Activated CD4-positive, alpha-beta memory T cell treated with anti-CD3 and anti-CD28 coated beads for 36 hours (primary cell): ENCODE results near the gene HAL. TPM values are rescaled to one million over a fixed set of nuclear protein-coding genes. Genes with fewer than 3 reads are reported as not detected.
"Not testable (repeated sequence)": the region's sequence is repeated elsewhere in the genome, so short reads cannot be mapped to it uniquely, and the experiment has no call there.

ENCODE experiments used
- CTCF ChIA-PET: fragments of 350-600 bp; sonication (Branson Sonifier 250); formaldehyde crosslinking; loops from one replicate; lab custom pipeline; 2021; ENCODE audit warnings: antibody characterized with exemption, inconsistent platforms; lab: Charles Lee
- POLR2A ChIA-PET: fragments of 350-600 bp; sonication (Branson Sonifier 250); formaldehyde crosslinking; loops from one replicate; lab custom pipeline; 2021; ENCODE audit warnings: antibody characterized with exemption; lab: Charles Lee
- DNase-seq: peaks from one replicate; pipeline ENCODE4 v3.0.0-alpha.2; 2020
- H3K27ac Mint-ChIP-seq: one replicate; pipeline ENCODE4 v1.8.0; 2021; ENCODE audit warnings: mixed read lengths
- H3K27me3 Mint-ChIP-seq: one replicate; pipeline ENCODE4 v1.8.0; 2021; ENCODE audit warnings: mixed read lengths
- H3K36me3 Mint-ChIP-seq: one replicate; pipeline ENCODE4 v1.8.0; 2021; ENCODE audit warnings: mixed read lengths
- H3K4me1 Mint-ChIP-seq: one replicate; pipeline ENCODE4 v1.8.0; 2021; ENCODE audit warnings: low read depth, mixed read lengths
- H3K4me3 Mint-ChIP-seq: one replicate; pipeline ENCODE4 v1.8.0; 2021; ENCODE audit warnings: mild to moderate bottlenecking, mixed read lengths
- H3K9me3 Mint-ChIP-seq: one replicate; pipeline ENCODE4 v1.8.0; 2021; ENCODE audit warnings: mixed read lengths
- intact Hi-C: fragments of 100-400 bp; cut with micrococcal nuclease; formaldehyde crosslinking; loops from one replicate; pipeline ENCODE4 v1.15.1; 2023
- total RNA-seq, 2 experiments: library from RNA; stranded (reverse); gene quantifications; one replicate each; pipeline ENCODE4 v1.2.3, GENCODE V29; 2021

Gene HAL
- total RNA-seq, 2 experiments from 2014 or later = 0.12 to 0.36 TPM

DNA sequence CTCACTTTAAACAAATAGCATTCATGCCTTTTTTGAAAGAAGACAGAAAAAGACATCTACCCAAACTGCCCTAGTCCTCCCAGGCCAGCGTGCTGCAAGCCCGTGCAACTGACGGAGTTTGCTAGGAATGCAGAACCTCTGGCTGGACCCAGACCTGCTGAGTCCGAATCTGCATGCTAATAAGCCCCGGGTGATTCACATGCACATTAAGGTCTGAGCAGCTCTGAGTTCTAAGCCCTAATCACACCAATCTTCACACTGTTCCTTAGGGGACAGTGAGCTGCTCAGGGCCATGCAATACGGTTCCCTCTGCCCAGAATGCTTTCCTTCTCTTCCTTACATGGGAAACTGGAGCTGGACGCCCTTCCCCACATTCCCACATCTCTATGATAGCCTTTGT lies 25.2 kb downstream of the HAL start:
- H3K27ac Mint-ChIP-seq = no peak overlapping the region
- H3K4me1 Mint-ChIP-seq = no peaks in the 10 kb centered on the region
- peaks cover 1% of the 10 kb centered on the region for H3K36me3 Mint-ChIP-seq
- ChIA-PET POLR2A (no interaction called here), CTCF (no interaction called here)
- no peak overlapping the region for H3K4me3 Mint-ChIP-seq
- intact Hi-C loops = no loop called here
- DNase-seq = no peak
- no peaks in the 10 kb centered on the region for H3K27me3 Mint-ChIP-seq
- no peaks in the 10 kb centered on the region for H3K9me3 Mint-ChIP-seq

DNA sequence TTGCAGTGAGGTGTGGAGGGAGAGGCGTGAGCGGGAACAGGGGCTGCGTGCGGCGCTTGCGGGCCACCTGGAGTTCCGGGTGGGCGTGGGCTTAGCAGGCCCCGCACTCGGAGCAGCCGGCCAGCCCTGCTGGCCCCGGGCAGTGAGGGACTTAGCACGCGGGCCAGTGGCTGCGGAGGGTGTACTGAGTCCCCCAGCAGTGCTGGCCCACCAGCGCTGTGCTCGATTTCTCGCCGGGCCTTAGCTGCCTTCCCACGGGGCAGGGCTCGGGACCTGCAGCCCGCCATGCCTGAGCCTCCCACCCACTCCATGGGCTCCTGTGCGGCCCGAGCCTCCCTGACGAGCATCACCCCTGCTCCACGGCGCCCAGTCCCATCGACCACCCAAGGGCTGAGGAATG lies 27.0 kb downstream of the HAL start:
- H3K36me3 Mint-ChIP-seq, H3K4me1 Mint-ChIP-seq, H3K27me3 Mint-ChIP-seq, intact Hi-C loops, H3K4me3 Mint-ChIP-seq, DNase-seq, POLR2A ChIA-PET, H3K9me3 Mint-ChIP-seq, H3K27ac Mint-ChIP-seq, CTCF ChIA-PET: not testable (repeated sequence)

DNA sequence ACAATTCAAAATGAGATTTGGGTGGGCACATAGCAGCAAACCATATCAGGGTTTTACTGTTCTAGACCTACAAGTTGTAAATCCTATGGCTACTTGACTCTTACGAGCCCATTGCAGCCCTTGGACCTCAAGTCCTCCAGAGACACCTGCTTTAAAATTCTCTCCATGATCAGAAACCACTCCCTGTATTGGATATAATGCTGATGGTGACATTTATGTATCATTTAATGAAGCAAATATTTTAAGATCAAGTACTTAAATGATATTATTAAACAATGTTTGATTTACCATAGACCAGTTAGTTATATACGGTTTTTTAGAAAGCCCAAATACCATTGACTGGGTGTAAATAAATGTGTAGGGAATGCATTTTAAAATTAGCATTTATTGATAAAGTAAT lies 28.8 kb downstream of the HAL start:
- H3K36me3 Mint-ChIP-seq = peaks cover 1% of the 10 kb centered on the region
- POLR2A ChIA-PET = no interaction called here
- H3K9me3 Mint-ChIP-seq = no peaks in the 10 kb centered on the region
- intact Hi-C loops = no loop called here
- no peak overlapping the region for H3K27ac Mint-ChIP-seq
- no peaks in the 10 kb centered on the region for H3K4me1 Mint-ChIP-seq
- no peak for DNase-seq
- CTCF ChIA-PET = no interaction called here
- no peaks in the 10 kb centered on the region for H3K27me3 Mint-ChIP-seq
- no peak overlapping the region for H3K4me3 Mint-ChIP-seq

DNA sequence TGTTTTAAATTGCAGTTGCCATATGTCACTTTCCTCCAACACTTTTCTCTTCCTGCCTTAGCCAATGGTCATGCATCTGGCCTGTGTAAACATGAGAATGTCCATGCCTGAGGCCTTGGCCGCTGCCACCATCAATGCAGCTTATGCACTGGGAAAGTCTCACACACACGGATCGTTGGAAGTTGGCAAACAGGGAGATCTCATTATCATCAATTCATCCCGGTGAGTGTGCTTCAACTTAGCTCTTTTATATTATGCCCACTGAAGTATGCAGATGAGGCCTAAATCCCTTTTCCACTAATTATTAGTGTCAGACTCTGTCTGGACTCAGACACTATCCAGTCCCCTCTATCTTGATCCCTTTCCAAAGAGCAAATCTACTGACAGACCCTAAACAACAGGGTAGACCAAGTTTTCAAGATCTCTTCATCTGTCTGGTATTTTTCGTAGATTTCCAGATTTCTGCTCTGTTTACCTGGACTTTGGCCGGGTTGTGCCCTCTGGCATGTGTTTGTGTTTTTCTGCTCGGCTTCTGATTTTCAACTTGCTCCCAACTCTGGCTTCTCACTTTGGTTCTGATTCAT lies 29.8 kb downstream of the HAL start:
- Mint-ChIP-seq H3K36me3 (peaks cover 1% of the 10 kb centered on the region), H3K4me3 (no peak overlapping the region), H3K27ac (no peak overlapping the region), H3K27me3 (no peaks in the 10 kb centered on the region), H3K4me1 (no peaks in the 10 kb centered on the region), H3K9me3 (no peaks in the 10 kb centered on the region)
- intact Hi-C loops = no loop called here
- no peak for DNase-seq
- CTCF ChIA-PET = interaction anchor here (1.1 to 1.4 kb wide), 2 partner anchors 24 to 48 kb away, joined by 3 read pairs; partner anchors contain the start of gene CCDC38
- POLR2A ChIA-PET = no interaction called here

DNA sequence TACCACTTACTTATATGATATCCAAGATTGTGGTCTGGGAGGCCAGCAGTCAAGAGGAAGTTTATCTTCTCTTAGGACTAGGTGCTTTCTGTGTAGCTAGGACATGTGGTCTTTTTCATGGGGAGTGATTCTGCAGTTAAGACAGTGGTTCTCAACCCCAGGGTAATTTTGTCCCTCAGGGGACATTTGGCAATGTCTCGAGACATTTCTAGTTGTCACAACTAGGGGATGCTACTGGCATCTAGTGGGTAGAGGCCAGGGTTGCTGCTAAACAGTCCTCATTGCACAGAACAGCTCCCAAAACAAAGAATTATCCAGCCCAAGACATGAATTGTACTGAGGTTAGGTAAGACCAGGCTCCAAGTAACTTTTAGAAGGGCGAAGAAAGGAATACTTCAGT lies 33.0 kb downstream of the HAL start:
- ChIA-PET CTCF (interaction anchor here (0.8 kb wide), 1 partner anchor 35 kb away, joined by 3 read pairs; no protein-coding TSS in a partner anchor), POLR2A (no interaction called here)
- Mint-ChIP-seq H3K36me3 (peaks cover 1% of the 10 kb centered on the region), H3K27me3 (no peaks in the 10 kb centered on the region), H3K27ac (no peak overlapping the region), H3K9me3 (no peaks in the 10 kb centered on the region), H3K4me3 (no peak overlapping the region), H3K4me1 (no peaks in the 10 kb centered on the region)
- DNase-seq = no peak
- intact Hi-C loops = no loop called here

DNA sequence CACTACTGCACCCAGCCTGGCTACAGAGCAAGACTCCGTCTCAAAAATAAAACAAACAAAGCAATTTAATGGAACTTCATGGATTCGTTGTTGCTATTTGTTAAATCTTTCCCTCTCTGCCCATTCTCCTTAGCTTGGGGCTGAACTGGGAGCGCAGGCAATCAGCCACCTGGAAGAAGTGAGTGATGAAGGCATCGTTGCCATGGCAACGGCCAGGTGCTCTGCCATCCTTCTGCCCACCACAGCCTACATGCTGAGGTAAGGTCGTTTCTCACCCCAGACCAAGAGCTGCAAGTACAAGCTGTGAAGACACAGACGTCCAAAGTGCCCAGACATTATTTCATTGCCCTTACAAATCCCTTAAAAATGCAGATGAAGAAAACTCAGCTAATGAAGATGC lies 33.9 kb downstream of the HAL start:
- POLR2A ChIA-PET = no interaction called here
- CTCF ChIA-PET = interaction anchor here (1.7 kb wide), 1 partner anchor 44 kb away, joined by 5 read pairs; no protein-coding TSS in a partner anchor
- no peak overlapping the region for H3K27ac Mint-ChIP-seq
- intact Hi-C loops = no loop called here
- no peaks in the 10 kb centered on the region for H3K4me1 Mint-ChIP-seq
- no peaks in the 10 kb centered on the region for H3K27me3 Mint-ChIP-seq
- H3K9me3 Mint-ChIP-seq = no peaks in the 10 kb centered on the region
- peaks cover 1% of the 10 kb centered on the region for H3K36me3 Mint-ChIP-seq
- no peak overlapping the region for H3K4me3 Mint-ChIP-seq
- no peak for DNase-seq

DNA sequence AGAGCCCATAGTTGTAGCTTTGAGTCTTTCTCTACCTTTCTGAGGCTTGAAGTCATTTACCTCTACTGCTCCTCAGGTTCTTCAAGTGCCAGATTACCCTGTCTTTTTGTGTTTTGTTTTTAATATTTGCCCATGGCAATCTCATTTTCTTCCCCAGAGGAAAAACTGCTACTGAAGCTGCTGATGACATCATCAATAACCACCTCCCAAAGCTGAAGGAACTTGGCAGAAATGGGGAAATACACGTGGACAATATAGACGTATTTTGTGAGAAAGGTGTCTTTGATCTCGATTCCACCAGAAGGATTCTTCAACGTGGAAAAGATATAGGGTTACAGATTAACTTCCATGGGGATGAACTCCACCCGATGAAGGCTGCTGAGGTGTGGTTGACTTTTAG lies 35.9 kb downstream of the HAL start:
- ChIA-PET CTCF (interaction anchor here (1.7 to 2.4 kb wide), 2 partner anchors 41 to 42 kb away, joined by 5 to 11 read pairs; no protein-coding TSS in a partner anchor), POLR2A (no interaction called here)
- no peaks in the 10 kb centered on the region for H3K27me3 Mint-ChIP-seq
- DNase-seq = no peak
- H3K9me3 Mint-ChIP-seq = no peaks in the 10 kb centered on the region
- no peaks in the 10 kb centered on the region for H3K36me3 Mint-ChIP-seq
- H3K27ac Mint-ChIP-seq = no peak overlapping the region
- intact Hi-C loops = no loop called here
- H3K4me1 Mint-ChIP-seq = no peaks in the 10 kb centered on the region
- H3K4me3 Mint-ChIP-seq = no peak overlapping the region

DNA sequence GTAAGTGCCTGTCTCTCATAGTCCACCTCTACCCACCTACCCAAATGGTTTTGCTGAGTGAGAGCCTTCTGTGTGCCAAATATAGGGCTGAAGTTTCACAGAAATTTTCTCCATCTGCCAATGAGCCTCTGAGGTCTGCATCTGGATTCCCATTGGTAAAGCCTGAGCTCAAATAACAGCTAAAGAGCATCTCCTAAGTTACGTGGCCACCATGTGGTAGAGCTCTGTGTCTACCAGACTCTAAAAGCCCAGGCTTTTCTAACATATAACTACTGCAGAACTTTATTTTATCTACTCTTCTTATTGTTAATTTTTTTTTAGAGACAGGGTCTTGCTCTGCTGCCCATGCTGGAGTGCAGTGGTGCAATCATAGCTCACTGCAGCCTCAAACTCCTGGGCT lies 37.0 kb downstream of the HAL start:
- intact Hi-C loops = no loop called here
- CTCF ChIA-PET = interaction anchor here (0.6 to 2.4 kb wide), 4 partner anchors 40 to 453 kb away, joined by 3 to 11 read pairs (median 4); no protein-coding TSS in a partner anchor
- Mint-ChIP-seq H3K9me3 (no peaks in the 10 kb centered on the region), H3K27me3 (no peaks in the 10 kb centered on the region), H3K36me3 (no peaks in the 10 kb centered on the region), H3K4me3 (no peak overlapping the region), H3K4me1 (no peaks in the 10 kb centered on the region), H3K27ac (no peak overlapping the region)
- POLR2A ChIA-PET = no interaction called here
- DNase-seq = no peak

DNA sequence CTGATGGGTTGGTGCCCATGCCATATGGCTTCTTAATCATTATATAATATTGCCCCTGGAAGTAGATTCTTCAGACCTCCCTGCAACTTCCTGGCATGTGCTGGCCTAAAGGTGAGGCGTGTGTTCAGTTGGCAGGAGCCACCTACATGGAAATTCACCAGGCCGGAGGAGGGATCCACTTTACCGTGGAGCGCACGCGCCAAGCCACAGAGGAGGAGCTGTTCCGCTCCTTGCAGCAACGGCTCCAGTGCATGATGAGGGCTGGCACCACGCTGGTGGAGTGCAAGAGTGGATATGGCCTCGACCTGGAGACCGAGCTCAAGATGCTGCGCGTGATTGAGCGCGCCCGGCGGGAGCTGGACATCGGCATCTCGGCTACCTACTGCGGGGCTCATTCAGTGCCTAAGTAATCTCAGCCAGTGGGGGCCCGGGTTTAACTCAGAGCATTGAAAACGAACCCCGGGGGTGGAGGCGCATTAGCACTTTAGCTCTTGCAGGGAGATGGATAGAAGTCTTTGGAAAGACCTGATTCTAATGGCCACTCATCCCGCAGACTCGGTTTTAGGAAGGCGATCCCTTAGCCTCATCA lies 39.5 kb downstream of the HAL start:
- Mint-ChIP-seq H3K4me3 (no peak overlapping the region), H3K36me3 (no peaks in the 10 kb centered on the region), H3K27ac (no peak overlapping the region), H3K9me3 (no peaks in the 10 kb centered on the region), H3K4me1 (no peaks in the 10 kb centered on the region), H3K27me3 (no peaks in the 10 kb centered on the region)
- ChIA-PET POLR2A (no interaction called here), CTCF (interaction anchor here (1.4 kb wide), 1 partner anchor 14 kb away, joined by 3 read pairs; the partner anchor contains the start of gene CCDC38)
- DNase-seq = no peak
- intact Hi-C loops = no loop called here

DNA sequence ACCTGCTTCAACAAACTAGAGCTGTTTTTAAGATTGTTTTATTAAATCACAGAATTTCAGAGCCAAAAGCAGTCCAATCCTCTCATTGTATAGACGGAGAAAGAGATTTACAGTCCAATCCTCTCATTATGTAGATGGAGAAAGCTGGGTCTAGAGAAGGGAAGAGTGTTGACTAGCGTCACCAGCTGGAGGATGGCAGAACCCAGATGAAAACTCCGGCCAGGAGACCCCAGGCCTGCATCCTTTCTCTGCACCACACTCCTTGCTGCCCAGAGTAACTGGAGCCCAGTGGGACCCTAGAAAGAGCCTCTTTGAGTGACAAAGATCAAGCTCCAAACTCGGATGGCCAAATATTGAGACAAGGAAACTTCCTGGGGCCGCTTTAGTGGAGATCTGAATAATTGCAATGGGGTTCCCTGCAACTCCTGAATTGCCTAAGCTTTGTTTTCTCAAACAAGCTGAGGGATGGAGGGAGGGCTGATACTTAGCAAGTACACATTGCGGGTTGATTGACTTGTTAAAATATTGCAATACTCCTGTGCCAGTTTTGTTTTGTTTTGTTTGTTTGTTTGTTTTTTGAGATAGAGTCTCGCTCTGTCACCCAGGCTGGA lies 40.5 kb downstream of the HAL start:
- POLR2A ChIA-PET = interaction anchor here (0.6 kb wide), 1 partner anchor 12 kb away, joined by 4 read pairs; no protein-coding TSS in a partner anchor
- intact Hi-C loops = no loop called here

DNA sequence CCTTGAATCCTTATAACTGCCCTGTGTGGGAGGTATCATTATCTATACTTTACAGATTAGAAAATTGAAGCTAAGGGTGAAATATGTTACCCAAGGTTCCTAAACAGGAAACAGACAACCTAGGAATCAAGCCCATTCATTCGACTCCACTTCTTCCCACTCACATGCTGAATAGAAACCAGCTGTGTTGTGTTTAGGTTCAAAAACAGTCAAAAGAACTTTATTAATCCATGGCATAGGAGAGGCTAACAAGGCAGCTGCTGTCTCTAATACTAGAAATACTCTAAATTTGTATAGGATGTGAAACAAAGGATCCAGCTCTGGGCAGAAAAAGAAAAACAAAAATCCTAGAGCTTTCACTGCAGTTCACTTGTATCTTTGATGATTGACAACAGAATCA lies 43.1 kb downstream of the HAL start:
- no peaks in the 10 kb centered on the region for H3K36me3 Mint-ChIP-seq
- intact Hi-C loops = no loop called here
- no peak overlapping the region for H3K27ac Mint-ChIP-seq
- no peak overlapping the region for H3K4me3 Mint-ChIP-seq
- CTCF ChIA-PET = interaction anchor here (1.2 to 1.5 kb wide), 2 partner anchors 9 to 46 kb away, joined by 5 to 6 read pairs; no protein-coding TSS in a partner anchor
- no peaks in the 10 kb centered on the region for H3K27me3 Mint-ChIP-seq
- no peaks in the 10 kb centered on the region for H3K9me3 Mint-ChIP-seq
- POLR2A ChIA-PET = interaction anchor here (0.5 to 2.2 kb wide), 2 partner anchors 10 to 375 kb away, joined by 3 to 6 read pairs; partner anchors contain the start of genes AMDHD1 and CCDC38
- no peak for DNase-seq
- H3K4me1 Mint-ChIP-seq = no peaks in the 10 kb centered on the region

More for the DNA sequence above, 40.5 kb downstream of the HAL start:
- DNase-seq = no peak
- H3K27ac Mint-ChIP-seq = no peak overlapping the region
- H3K27me3 Mint-ChIP-seq = no peaks in the 10 kb centered on the region
- CTCF ChIA-PET = interaction anchor here (0.6 to 1.6 kb wide), 4 partner anchors 13 to 1692 kb away, joined by 3 to 6 read pairs (median 4); partner anchors contain the start of gene CCDC38
- no peak overlapping the region for H3K4me3 Mint-ChIP-seq
- no peaks in the 10 kb centered on the region for H3K36me3 Mint-ChIP-seq
- no peaks in the 10 kb centered on the region for H3K4me1 Mint-ChIP-seq
- H3K9me3 Mint-ChIP-seq = no peaks in the 10 kb centered on the region

DNA sequence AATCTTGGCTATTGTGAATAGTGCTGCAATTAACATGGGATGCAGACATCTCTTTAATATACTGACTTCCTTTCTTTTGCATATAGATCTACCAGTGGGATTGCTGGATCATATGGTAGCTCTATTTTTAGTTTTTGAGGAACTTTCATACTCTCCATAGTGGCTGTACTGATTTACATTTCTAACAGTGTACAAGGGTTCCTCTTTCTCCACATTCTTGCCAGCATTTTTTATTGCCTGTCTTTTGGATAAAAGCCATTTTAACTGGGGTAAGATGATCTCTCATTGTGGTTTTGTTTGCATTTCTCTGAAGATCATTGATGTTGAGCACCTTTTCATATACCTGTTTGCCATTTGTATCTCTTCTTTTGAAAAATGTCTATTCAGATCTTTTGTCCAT lies 44.6 kb downstream of the HAL start:
- Mint-ChIP-seq H3K4me3 (no peak overlapping the region), H3K36me3 (no peaks in the 10 kb centered on the region), H3K4me1 (no peaks in the 10 kb centered on the region), H3K27ac (no peak overlapping the region), H3K27me3 (no peaks in the 10 kb centered on the region), H3K9me3 (no peaks in the 10 kb centered on the region)
- ChIA-PET CTCF (interaction anchor here (1.3 kb wide), 1 partner anchor 9 kb away, joined by 3 read pairs; the partner anchor contains the start of genes AMDHD1 and CCDC38), POLR2A (interaction anchor here (2.2 kb wide), 1 partner anchor 9 kb away, joined by 6 read pairs; the partner anchor contains the start of genes AMDHD1 and CCDC38)
- intact Hi-C loops = no loop called here
- DNase-seq = no peak
